Heart left ventricle (tissue), 16 donors: ENCODE results near the gene COL1A1. TPM values are rescaled to one million over a fixed set of nuclear protein-coding genes. Genes with fewer than 3 reads are reported as not detected.
A peak's percentile ranks its signal among the peaks of the same experiment; 100 is the strongest.

Experiments used
- ATAC-seq, 4 donors: fragments of 200-7000 bp; cut with Tn5 transposase; one replicate each; pipeline ENCODE4 v1.9.1; 2020 to 2022; ENCODE audit warnings: moderate library complexity in 4 of 4, mild to moderate bottlenecking in 3 of 4, moderate number of reproducible peaks in 1 of 4
- DNase-seq, 5 donors: peaks; one replicate each; pipeline ENCODE4 v3.0.0-alpha.2; 2020
- H3K27ac ChIP-seq, 12 donors: fragments of 200-600 bp; sonication (generic) in 4 of 12; one replicate each; pipeline versions ENCODE4 v1.5.0 to v1.8.0; 2016 to 2022; ENCODE audit warnings: mild to moderate bottlenecking in 2 of 12
- H3K27me3 ChIP-seq, 9 donors: fragments of 200-600 bp; sonication (generic) in 2 of 9; one replicate each; pipeline versions ENCODE4 v1.5.1 to v1.8.0; 2016 to 2022; ENCODE audit warnings: mild to moderate bottlenecking in 3 of 9
- H3K36me3 ChIP-seq, 9 donors: fragments of 200-600 bp; sonication (generic) in 2 of 9; one replicate each; pipeline versions ENCODE4 v1.5.0 to v1.8.0; 2018 to 2022; ENCODE audit warnings: mild to moderate bottlenecking in 2 of 9
- H3K4me1 ChIP-seq, 12 donors: fragments of 200-600 bp; sonication (generic) in 4 of 12; one replicate each; pipeline versions ENCODE4 v1.5.0 to v1.8.0; 2016 to 2022; ENCODE audit warnings: mild to moderate bottlenecking in 3 of 12
- H3K4me3 ChIP-seq, 12 donors: fragments of 200-600 bp; sonication (generic) in 4 of 12; one replicate each; pipeline versions ENCODE4 v1.5.0 to v1.8.0; 2017 to 2022; ENCODE audit warnings: mild to moderate bottlenecking in 9 of 12, moderate library complexity in 4 of 12
- H3K9me3 ChIP-seq, 12 donors: fragments of 200-600 bp; sonication (generic) in 4 of 12; one replicate each; pipeline versions ENCODE4 v1.5.0 to v1.8.0; 2016 to 2022; ENCODE audit warnings: mild to moderate bottlenecking in 1 of 12
- CTCF ChIP-seq, 12 donors: fragments of 200-600 bp; sonication (generic) in 4 of 12; IDR thresholded peaks; one replicate each; pipeline versions ENCODE4 v1.5.0 to v1.8.0; 2018 to 2022; ENCODE audit warnings: antibody characterized with exemption in 12 of 12, mild to moderate bottlenecking in 5 of 12
- POLR2A ChIP-seq, 2 donors: fragments of 450-650 bp; IDR thresholded peaks; one replicate each; pipeline ENCODE4 v1.6.1; 2017; ENCODE audit warnings: antibody characterized with exemption in 2 of 2, mild to moderate bottlenecking in 2 of 2, moderate library complexity in 2 of 2
- WGBS, 4 donors: extraction: QIAGEN DNeasy Blood & Tissue Kit in 2 of 4; methylation state at CpG; one replicate each; pipeline versions ENCODE4 v1.1.5 to v1.1.7; 2013 to 2018; 5-methylcytosine and 5-hydroxymethylcytosine counted together
- intact Hi-C, 10 donors: fragments of 100-400 bp; cut with DNase I; formaldehyde crosslinking; loops; one replicate each; pipeline versions ENCODE4 v1.11.1 to v1.14.2; 2022
- polyA plus RNA-seq, 2 donors: library from polyadenylated mRNA; stranded (reverse); fragments of 200-250 nt; gene quantifications; one replicate each; pipeline ENCODE4 v1.2.3, GENCODE V29; 2013
- total RNA-seq, 9 donors: library from RNA; depleted of rRNA in 2 of 9; stranded (reverse); fragments of >200 nt in 2 of 9; fragmentation: NEBNext Ultra II Directional in 3 of 9; extraction: Animal tissue kit (Norgen Biotek cat#: 25700) in 3 of 9; gene quantifications; one replicate each; pipeline versions ENCODE4 v1.1.0 to v1.2.4, GENCODE V29; 2016 to 2023
- donor health status: ischemic (EF 13 %, LVEDD 7.1; RV severe dilation, severe dysfunction).
- donor health status: healthy with polysubstance abuse.
- donor health status: DM: no; HTN: yes; CAD: no.
- donor health status: DM: no; HTN: no; CAD: no.
- donor health status: ischemic (EF 25% LVEDD 6.9; RV normal size, moderate dysfunction).
- donor health status: ischemic (EF 25% LVEDD 5.7; RV mildly dilated, moderate dysfunction).
- donor health status: healthy.
- donor health status: DM: yes; HTN: yes; CAD: no.
- donor health status: ischemic (EF 35%, LVEDD 5.7; RV mildly dilated, moderate dysfunction).
- donor health status: nonischemic (EF 11% LVEDD 7.7; RV severe dilation, severe dysfunction).
- donor health status: DM: yes; HTN: yes; CAD: no.
- donor health status: PGD.
- donor health status: ischemic (EF 29% LVEDD 5.4; RV normal size, mild dysfunction).
- donor health status: nonischemic (EF 23%, LVEDD 6.1; RV moderate dilation, normal function).

The COL1A1 gene
- total and polyA plus RNA-seq, 11 donors, result 10.2 to 897 (median 55.4) TPM

- DNase-seq, result peak; percentile 68 to 81 (median 77)
- H3K4me1 ChIP-seq, result peaks cover 0 to 55% (median 43%) of the 10 kb centered on the region in 12 donors
- TF ChIP-seq POLR2A (IDR thresholded peaks at IDR 0.05), result peak in 1 of 2 donors; percentile 17
- TF ChIP-seq CTCF (IDR thresholded peaks at IDR 0.05), result no peak
- H3K36me3 ChIP-seq, result no peaks in the 10 kb centered on the region
- ATAC-seq, result peak in 3 of 4 donors; percentile 10 to 16 (median 11)
- no peak overlapping the region for H3K4me3 ChIP-seq
- intact Hi-C loops, result loop anchor here in 1 of 10 donors (5.0 kb wide), 1 partner anchor 57 kb away; the partner anchor contains the start of gene PDK2
- no peaks in the 10 kb centered on the region for H3K27me3 ChIP-seq
- no peaks in the 10 kb centered on the region for H3K9me3 ChIP-seq
- WGBS, 4 donors, result 12 to 26% (median 22%) methylated on average over 15 to 16 of the region's 16 CpGs
- peak overlapping the region in 11 of 12 donors; percentile 89 to 99 (median 97) for H3K27ac ChIP-seq
Measured at GRCh38 chr17:50153650-50154575, 47.5 kb downstream of the COL1A1 start.

GRCh38 chr17:50152736-50153135, 48.7 kb downstream of the COL1A1 start:
- Histone ChIP-seq H3K27me3 (no peaks in the 10 kb centered on the region), H3K9me3 (no peaks in the 10 kb centered on the region), H3K27ac (peak overlapping the region; percentile 83 to 99 (median 96)), H3K4me3 (peak overlapping the region in 8 of 12 donors; percentile 61 to 98 (median 96)), H3K36me3 (no peaks in the 10 kb centered on the region), H3K4me1 (peaks cover 0 to 64% (median 50%) of the 10 kb centered on the region in 12 donors)
- DNase-seq, result peak in 1 of 5 donors; percentile 18
- WGBS, 4 donors, result 58 to 80% (median 67%) methylated on average over 4 to 7 of the region's 7 CpGs
- no peak for ATAC-seq
- intact Hi-C loops, result loop anchor here in 1 of 10 donors (5.0 kb wide), 1 partner anchor 55 kb away; the partner anchor contains the start of gene PDK2
- TF ChIP-seq POLR2A (IDR thresholded peaks at IDR 0.05) (no peak), CTCF (IDR thresholded peaks at IDR 0.05) (no peak)

- 8 to 9% (median 8%) methylated on average over 11 to 12 of the region's 12 CpGs for WGBS, 4 donors
Measured at GRCh38 chr17:50151937-50152547, 49.4 kb downstream of the COL1A1 start.

More at GRCh38 chr17:50151937-50152547, 49.4 kb downstream of the COL1A1 start:
- no peaks in the 10 kb centered on the region for H3K27me3 ChIP-seq
- H3K36me3 ChIP-seq, result no peaks in the 10 kb centered on the region
- peaks cover 4 to 71% (median 55%) of the 10 kb centered on the region in 12 donors for H3K4me1 ChIP-seq
- peak overlapping the region; percentile 61 to 98 (median 92) for H3K4me3 ChIP-seq
- DNase-seq (peak; percentile 88 to 92 (median 90)), ATAC-seq (peak; percentile 66 to 85 (median 70))
- peak overlapping the region; percentile 83 to 99 (median 96) for H3K27ac ChIP-seq
- intact Hi-C loops, result loop anchor here in 1 of 10 donors (5.0 kb wide), 1 partner anchor 55 kb away; the partner anchor contains the start of gene PDK2
- TF ChIP-seq CTCF (IDR thresholded peaks at IDR 0.05) (peak in 1 of 12 donors; percentile 4), POLR2A (IDR thresholded peaks at IDR 0.05) (peak in 1 of 2 donors; percentile 39)
- H3K9me3 ChIP-seq, result no peaks in the 10 kb centered on the region
